CD4-positive, alpha-beta T cell treated with Interleukin-6 for 4 hours (primary cell): Measurements from ENCODE around the gene SEC11C.

ENCODE experiments used
- DNase-seq: peaks from one replicate; pipeline ENCODE4 v3.0.0-alpha.2; 2020; ENCODE audit warnings: mixed read lengths

The SEC11C gene

GRCh38 chr18:59145055-59145454 is 5.4 kb downstream of the SEC11C start:
- no peak for DNase-seq

GRCh38 chr18:59148192-59148591 is 8.5 kb downstream of the SEC11C start:
- no peak for DNase-seq

GRCh38 chr18:59149007-59149406 is 9.3 kb downstream of the SEC11C start:
- DNase-seq: no peak

- no peak for DNase-seq
Measured at GRCh38 chr18:59149416-59149815, 9.7 kb downstream of the SEC11C start.

GRCh38 chr18:59150236-59150635 is 10.6 kb downstream of the SEC11C start:
- no peak for DNase-seq

- no peak for DNase-seq
Measured at GRCh38 chr18:59155153-59155552, 15.5 kb downstream of the SEC11C start.

- DNase-seq: no peak
Measured at GRCh38 chr18:59156316-59156715, 16.6 kb downstream of the SEC11C start.

- no peak for DNase-seq
Measured at GRCh38 chr18:59159265-59159664, 19.6 kb downstream of the SEC11C start.

- DNase-seq: no peak
Measured at GRCh38 chr18:59159986-59160385, 20.3 kb downstream of the SEC11C start.

- DNase-seq: no peak
Measured at GRCh38 chr18:59172664-59173249, 33.1 kb downstream of the SEC11C start.

GRCh38 chr18:59177485-59177884 is 37.8 kb downstream of the SEC11C start:
- no peak for DNase-seq

GRCh38 chr18:59180150-59180845 is 40.6 kb downstream of the SEC11C start:
- no peak for DNase-seq

- no peak for DNase-seq
Measured at GRCh38 chr18:59182673-59183072, 43.0 kb downstream of the SEC11C start.

- no peak for DNase-seq
Measured at GRCh38 chr18:59189008-59189407, 49.3 kb downstream of the SEC11C start.

- DNase-seq: no peak
Measured at GRCh38 chr18:59189746-59190145, 50.1 kb downstream of the SEC11C start.

- DNase-seq: no peak
Measured at GRCh38 chr18:59196161-59196725, 56.6 kb downstream of the SEC11C start.

- no peak for DNase-seq
Measured at GRCh38 chr18:59197636-59198035, 58.0 kb downstream of the SEC11C start.

GRCh38 chr18:59198215-59198614 is 58.5 kb downstream of the SEC11C start:
- no peak for DNase-seq

GRCh38 chr18:59200787-59201186 is 61.1 kb downstream of the SEC11C start:
- no peak for DNase-seq

GRCh38 chr18:59202258-59202820 is 62.7 kb downstream of the SEC11C start:
- DNase-seq: no peak

- DNase-seq: no peak
Measured at GRCh38 chr18:59207506-59207905, 67.8 kb downstream of the SEC11C start.
